Measurements from ENCODE around the gene SLC27A3.
"Not testable (repeated sequence)": the region's sequence is repeated elsewhere in the genome, so short reads cannot be mapped to it uniquely, and the experiment has no call there.

SLC27A3 gene

DNA sequence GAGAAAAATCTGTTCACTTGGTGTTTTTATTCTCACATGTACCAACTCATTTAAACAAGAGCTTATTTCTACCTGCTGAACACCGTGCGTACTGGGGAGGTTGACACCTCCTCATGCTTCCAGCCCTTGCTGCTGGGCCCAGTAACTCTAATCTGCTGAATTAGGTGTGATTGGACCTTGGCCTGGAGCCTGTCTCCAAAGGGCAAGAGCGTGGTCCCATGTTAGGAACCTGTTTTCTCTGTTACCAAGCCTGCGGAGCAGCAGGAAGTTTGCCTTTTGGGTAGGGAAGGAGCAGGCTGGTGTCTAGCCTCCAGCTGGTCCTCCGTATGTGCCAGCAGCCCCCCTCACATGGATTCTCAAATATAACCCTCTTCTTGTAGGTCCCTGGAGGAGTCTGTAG, 10.9 kb upstream of the SLC27A3 start:
- DNase-seq: no peak

DNA sequence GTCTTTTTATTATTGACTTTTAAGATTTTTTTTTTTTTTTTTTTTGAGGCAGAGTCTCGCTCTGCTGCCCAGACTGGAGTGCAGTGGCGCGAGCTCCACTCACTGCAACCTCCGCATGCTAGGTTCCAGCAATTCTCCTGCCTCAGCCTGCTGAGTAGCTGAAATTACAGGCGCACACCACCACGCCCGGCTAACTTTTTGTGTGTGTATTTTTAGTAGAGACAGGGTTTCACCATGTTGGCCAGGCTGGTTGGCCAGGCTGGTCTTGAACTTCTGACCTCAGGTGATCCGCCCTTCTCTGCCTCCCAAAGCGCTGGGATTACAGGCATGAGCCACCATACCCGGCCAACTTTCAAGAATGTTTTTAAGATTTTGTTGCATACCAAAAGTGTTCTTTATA, 8.5 kb upstream of the SLC27A3 start:
- DNase-seq: not testable (repeated sequence)

DNA sequence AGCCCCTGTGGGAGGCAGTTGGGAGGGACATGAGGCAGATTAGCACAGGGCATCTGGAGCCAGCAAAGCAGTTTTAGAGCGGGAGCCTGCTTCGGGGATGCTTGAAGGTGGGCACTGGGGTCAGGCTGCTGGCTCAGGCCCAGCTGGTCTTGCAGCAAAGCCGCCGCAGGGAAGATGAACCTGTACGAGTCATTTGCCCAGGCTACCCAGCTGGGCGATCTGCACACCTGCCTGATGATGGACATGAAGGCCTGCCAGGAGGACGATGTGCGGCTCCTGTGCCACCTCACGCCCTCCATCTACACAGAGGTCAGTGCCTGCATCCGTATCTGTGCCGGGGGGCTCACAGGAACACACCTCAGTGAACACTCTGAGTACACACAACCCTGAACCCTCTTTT, 7.7 kb upstream of the SLC27A3 start:
- DNase-seq: no peak

DNA sequence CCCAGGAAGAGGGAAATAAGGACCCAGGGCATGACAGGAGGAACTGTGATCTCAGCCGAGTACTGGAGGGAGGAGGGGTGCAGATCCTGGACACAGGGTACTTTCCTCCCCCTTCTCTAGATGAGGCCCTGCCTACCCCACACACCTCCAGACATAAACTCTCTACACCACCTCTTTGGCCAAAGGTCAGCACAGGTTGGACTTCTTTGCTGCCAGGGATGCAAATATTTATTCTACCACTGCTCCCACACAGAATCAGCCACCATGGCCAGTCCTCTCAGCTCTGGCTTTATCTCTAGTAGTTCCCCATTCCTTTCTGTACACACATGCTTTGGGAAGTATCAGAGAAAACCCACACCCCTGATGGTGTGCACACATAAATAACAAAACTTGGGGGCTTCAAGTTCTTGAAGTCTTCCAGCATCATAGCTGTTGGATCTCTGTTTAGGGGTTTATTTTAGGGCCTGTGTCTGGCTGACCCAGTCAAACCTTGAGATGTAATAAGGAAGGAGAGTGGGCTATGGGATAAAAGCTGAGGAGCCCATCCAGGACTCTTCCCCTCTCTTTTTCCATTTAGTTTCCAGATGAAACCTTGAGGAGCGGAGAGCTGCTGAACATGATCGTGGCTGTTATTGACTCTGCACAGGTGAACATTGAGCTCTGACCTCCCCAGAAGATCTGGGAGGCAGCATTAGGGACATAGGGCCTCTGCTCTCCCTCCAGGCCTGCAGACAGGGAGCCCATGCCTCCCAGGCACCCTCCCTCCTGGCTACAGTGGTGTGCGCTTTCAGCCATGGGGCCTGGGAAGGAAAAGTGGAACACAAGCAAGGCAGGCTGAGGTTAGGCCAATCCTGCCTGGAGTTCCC, 6.7 kb upstream of the SLC27A3 start:
- DNase-seq: no peak

DNA sequence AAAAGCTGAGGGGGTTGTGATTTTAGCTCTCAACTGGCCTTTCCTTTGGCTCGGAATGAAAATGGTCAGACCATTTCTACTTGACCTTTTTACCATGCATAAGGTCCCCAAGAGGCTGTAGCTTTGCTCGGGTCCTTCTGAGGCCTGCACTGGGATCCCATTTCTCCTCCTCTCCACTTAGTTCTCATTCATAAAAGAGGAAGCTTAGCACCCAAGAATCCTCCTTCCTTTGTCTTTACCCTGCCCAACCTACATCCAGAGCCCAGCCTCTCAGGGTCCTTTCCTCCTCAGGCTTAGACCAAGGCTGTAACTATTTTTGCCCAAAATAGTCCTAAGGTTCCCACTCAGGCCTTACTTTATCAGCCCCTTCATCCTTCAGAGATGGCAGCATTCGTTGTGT, 6.0 kb upstream of the SLC27A3 start:
- no peak for DNase-seq

DNA sequence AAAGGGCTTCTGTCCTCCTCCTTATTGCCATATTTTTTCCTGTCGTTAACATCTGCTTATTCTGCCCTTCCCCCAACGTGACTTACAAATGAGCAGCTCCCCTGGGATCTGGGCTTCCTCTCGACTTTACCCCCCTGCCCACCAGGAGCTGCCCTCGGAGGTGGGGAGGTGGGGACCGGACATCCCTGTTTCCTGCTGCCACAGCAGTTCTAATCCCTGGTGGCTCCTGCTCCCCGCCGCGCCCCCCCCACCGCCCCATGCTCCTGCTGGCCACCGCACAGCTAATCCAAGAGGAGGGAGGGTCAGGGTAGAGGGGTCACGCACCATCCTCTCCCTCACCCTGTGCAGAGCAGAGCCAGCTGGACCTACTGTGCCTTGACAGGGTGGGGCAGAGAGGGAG, 4.4 kb upstream of the SLC27A3 start:
- no peak for DNase-seq

DNA sequence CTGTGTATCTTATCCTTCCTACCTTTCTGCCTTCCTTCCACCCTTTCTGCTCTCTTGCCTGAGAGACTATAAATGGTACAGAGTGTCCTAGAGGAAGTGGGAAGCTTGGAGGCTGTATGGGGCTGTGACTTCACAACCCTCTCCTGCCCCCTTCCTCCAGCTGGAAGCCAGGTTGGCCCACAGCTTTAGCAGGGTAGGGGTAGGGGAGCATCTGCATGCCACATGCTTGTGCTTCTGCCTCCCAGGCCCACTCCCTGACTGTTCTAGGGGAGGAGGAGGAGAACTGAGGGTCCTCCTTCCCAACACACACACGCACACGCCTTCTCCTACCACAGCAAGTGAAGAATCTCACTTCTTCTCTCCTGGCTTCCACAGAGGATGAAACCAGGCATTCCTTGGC, 3.9 kb upstream of the SLC27A3 start:
- no peak for DNase-seq

DNA sequence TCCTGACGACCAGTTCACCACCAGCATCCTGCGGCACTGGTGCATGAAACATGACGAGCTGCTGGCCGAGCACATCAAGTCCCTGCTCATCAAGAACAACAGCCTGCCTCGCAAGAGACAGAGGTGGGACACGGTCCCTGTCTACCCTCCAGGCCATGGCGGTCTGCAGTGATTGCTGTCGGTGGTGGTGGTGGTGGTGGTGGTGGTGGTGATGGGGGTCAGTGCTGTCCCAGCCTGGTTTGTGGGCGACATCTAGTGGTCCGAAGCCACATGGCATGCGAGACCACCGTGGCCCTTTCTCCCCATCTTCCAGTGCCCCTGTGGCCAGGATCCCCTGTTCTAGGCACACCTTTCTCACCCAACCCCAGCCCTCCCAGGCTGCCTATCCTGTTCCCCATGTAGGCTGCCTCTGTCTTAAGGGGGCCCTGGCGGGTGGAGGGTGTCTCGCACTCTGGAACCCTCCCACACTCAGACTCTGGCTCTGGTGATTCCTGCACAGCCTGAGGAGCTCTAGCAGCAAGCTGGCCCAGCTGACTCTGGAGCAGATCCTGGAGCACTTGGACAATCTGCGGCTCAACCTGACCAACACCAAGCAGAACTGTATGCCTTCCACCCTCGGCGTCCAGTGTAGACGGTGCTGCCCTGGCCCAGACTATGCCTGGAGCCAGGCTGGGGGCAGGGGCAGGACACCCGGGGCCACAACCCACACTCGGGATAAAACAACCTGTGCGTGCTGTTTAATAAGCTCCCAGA, 3.2 kb upstream of the SLC27A3 start:
- DNase-seq: no peak

DNA sequence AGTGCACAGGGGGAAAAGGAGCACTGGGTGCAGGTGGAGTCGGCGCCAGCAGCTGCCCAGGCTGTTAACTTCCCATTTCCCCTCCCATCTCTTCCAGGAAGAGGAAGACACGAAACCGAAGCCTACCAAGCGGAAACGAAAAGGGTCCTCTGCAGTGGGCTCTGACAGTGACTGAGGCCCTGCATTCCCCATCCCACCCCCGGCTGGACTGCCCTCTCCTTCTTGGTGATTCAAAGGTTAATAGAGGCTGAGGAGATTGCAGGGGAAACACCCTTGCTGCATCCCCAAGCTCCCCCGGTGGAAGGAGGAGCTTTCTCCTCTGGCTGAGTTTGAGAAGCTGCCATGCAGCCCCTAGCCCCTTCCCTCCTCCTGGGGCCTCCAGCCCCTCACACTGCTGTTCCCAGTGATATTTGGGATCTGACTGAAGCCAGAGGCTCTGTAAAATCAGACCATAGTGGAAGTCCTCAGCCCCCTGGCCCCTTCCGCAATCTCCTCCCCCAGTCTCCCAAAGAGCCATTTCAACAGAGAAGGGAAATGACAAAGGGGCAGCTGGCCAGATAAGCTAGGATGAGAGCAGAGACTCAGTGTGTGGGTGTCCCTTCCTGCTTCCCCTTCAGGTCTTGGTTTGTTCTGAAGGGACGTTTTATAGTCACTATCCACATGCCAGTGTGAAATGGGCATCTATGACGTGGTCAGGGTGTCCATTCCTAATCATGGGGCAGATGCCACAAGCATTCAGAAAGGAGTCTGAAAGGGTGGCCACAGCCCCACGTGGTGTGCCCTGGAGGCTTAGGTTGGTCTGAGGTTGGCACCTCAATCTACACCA, 1.9 kb upstream of the SLC27A3 start:
- no peak for DNase-seq

DNA sequence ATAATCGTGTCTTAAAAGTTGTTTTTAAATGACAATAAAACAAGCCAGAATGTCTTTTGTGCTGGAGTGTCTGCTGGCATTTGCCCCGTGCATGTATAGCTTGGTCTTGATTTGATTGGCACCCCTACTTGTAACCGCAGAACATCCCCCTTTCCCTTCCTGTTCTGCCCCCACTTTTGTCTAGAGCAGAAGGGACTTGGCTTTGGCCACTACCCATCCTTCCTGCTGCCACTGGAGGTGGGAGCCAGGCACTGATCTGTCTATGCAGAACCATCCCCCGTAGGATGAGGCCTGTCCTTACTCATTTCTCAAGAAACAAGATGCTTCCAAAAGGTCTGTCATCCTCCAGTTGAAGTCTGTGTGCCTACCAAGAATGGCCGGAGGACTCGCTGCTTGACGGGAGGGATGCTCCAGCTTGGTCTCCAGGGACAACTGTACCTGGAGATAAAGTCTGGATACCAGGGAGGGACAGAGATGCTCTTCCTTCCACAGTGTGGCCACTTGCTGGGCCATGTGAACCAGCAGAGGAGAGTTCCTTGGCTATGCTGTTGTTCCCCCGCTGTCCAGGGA, 1.1 kb upstream of the SLC27A3 start:
- no peak for DNase-seq

DNA sequence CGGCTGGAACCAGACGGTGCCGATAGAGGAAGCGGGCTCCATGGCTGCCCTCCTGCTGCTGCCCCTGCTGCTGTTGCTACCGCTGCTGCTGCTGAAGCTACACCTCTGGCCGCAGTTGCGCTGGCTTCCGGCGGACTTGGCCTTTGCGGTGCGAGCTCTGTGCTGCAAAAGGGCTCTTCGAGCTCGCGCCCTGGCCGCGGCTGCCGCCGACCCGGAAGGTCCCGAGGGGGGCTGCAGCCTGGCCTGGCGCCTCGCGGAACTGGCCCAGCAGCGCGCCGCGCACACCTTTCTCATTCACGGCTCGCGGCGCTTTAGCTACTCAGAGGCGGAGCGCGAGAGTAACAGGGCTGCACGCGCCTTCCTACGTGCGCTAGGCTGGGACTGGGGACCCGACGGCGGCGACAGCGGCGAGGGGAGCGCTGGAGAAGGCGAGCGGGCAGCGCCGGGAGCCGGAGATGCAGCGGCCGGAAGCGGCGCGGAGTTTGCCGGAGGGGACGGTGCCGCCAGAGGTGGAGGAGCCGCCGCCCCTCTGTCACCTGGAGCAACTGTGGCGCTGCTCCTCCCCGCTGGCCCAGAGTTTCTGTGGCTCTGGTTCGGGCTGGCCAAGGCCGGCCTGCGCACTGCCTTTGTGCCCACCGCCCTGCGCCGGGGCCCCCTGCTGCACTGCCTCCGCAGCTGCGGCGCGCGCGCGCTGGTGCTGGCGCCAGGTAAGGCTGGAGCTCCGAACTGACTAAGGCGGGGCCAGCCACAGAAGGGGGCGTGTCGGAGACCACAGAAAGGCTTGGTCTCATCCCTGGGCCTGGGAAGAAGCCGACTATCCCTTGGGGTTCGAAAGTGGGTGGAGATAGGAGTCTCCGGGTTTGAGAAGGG, 486 bp downstream of the SLC27A3 start:
- DNase-seq: no peak

DNA sequence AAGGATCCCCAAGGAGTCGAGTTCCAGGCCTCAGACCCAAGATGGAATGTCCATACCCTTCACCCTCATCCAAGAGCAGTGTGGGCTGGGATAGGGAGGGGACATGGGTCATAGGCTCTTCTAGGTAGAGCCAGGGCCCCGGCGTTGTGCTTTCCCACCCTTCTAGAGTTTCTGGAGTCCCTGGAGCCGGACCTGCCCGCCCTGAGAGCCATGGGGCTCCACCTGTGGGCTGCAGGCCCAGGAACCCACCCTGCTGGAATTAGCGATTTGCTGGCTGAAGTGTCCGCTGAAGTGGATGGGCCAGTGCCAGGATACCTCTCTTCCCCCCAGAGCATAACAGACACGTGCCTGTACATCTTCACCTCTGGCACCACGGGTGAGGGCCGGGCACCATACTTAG, 1.1 kb downstream of the SLC27A3 start:
- no peak for DNase-seq

DNA sequence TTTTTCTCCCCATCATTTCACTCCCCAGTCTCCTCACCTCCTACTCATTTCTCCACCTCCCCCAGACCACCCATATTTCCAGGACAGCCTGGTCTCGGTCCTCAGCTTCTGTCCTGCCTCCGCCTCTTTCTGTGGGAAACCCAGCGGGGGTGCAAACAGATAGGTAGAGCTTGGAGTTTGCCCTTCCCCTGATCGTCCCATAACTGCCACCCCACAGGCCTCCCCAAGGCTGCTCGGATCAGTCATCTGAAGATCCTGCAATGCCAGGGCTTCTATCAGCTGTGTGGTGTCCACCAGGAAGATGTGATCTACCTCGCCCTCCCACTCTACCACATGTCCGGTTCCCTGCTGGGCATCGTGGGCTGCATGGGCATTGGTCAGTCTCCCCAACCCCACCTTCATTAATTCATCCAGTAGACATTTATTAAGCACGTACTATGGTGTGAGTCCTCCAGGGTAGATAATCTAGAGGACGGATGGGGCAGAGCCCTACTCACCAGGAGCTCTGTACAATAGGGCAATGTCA, 1.7 kb downstream of the SLC27A3 start:
- DNase-seq: no peak

DNA sequence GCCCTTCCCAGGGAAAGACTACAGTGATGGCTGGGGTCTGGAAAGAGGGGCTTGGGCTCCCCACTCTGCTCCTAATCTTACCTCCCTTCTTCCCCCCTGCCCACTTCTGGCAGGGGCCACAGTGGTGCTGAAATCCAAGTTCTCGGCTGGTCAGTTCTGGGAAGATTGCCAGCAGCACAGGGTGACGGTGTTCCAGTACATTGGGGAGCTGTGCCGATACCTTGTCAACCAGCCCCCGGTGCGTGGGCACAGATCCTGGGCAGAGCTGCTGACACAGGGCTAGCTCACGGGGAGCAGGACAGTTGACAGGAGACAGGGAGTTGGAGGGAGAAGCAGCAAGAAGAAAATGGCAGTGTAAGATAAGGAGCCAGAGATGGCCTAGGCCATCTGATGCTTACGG, 2.4 kb downstream of the SLC27A3 start:
- no peak for DNase-seq

DNA sequence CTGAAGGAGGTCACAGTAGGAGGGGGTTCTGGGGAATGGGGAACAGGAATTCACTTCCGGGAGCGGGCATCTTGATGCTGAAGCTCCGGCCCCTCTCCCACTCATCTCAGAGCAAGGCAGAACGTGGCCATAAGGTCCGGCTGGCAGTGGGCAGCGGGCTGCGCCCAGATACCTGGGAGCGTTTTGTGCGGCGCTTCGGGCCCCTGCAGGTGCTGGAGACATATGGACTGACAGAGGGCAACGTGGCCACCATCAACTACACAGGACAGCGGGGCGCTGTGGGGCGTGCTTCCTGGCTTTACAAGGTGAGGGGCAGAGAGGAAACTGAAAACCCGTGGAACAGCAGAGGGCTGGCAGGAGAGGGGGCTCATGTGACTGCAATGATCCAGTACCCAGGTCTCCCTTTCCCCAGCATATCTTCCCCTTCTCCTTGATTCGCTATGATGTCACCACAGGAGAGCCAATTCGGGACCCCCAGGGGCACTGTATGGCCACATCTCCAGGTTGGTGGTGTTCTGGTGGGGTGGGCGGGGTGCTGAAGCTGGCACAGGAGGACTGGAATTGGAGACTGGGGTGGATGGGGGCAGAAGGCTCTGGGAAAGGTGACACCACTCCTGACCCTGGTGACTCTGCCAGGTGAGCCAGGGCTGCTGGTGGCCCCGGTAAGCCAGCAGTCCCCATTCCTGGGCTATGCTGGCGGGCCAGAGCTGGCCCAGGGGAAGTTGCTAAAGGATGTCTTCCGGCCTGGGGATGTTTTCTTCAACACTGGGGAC, 3.0 kb downstream of the SLC27A3 start:
- no peak for DNase-seq

DNA sequence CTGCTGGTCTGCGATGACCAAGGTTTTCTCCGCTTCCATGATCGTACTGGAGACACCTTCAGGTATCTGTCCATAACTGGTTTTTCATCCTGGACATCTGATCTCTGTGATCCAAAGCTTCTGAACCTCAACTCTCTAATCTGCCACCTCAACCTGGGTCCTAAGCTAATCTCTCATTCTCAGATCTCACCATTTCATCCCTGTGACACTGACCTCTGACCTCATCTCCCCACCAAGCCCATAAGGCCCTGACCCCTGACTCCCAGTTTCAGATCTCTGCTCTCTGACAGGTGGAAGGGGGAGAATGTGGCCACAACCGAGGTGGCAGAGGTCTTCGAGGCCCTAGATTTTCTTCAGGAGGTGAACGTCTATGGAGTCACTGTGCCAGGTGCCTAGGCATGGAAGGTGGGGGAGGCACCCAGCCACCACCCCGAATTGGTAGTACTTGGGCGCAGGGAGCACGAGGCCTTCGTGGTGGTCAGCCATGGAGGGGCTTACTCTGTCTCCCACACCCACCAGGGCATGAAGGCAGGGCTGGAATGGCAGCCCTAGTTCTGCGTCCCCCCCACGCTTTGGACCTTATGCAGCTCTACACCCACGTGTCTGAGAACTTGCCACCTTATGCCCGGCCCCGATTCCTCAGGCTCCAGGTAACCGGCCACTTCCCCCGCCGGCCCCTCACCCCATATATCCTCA, 3.8 kb downstream of the SLC27A3 start:
- DNase-seq: no peak

DNA sequence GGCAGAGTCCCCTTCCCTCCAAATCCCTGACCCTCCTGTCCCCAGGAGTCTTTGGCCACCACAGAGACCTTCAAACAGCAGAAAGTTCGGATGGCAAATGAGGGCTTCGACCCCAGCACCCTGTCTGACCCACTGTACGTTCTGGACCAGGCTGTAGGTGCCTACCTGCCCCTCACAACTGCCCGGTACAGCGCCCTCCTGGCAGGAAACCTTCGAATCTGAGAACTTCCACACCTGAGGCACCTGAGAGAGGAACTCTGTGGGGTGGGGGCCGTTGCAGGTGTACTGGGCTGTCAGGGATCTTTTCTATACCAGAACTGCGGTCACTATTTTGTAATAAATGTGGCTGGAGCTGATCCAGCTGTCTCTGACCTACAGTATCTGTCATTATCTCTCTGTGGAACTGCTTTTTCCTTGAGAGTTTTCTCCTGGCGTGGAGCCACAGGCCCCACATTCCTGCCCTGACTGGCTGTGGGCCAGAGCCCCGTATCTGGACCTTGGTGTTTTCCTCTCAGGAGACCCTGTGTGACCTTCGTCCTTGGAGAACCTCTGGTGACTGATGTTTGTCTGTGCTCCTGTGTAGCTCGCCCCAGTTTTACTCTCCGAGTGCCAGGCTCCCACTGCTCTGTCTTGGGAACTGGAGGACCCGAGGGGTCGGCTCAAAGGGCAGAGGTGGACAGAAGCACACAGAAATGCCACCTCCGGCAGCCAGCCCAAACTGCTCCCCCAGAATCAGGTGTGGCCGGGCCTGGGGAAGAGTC, 4.8 kb downstream of the SLC27A3 start:
- no peak for DNase-seq

DNA sequence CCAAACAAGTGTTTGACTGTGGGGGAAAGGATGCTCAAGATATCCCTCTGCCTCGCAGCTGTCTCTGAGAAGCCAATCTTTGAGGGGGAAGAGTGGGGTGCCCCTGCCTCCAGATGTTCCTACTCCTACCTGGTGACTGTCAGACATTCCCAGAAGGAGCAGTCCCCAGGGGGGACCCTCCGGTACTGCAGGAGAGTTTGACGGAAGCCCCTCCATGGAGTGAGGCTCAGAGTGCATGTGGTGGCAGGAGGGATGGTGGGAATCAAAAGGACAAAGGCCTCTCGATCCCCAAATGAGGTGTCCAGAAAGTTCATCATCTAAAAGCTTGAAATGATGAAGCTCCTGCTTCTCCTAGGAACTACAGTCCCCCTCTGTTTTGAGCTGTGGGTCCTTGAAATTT, 5.3 kb downstream of the SLC27A3 start:
- no peak for DNase-seq

DNA sequence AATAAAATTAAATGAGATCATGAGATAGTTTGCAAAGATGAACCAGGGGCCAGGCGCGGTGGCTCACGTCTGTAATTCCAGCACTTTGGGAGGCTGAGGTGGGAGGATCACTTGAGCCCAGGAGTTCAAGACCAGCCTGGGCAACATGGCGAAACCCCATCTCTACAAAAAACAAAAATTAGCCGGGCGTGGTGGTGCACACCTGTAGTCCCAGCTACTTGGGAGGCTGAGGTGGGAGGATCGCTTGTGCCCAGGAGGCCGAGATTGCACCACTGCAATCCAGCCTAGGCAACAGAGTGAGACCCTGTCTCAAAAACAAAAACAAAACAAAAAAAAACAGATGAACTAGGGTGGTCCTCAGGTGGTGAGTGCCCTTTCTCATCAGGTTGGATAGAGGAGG, 7.4 kb downstream of the SLC27A3 start:
- not testable (repeated sequence) for DNase-seq

Data from SIG-M5 (cell line).